Cortex of kidney (tissue), 1 donor: ENCODE measurements around the gene WWC2.
"Not testable (repeated sequence)": the region's sequence is repeated elsewhere in the genome, so short reads cannot be mapped to it uniquely, and the experiment has no call there.

Experiments
- DNase-seq: peaks from one replicate; lab custom pipeline; 2025; lab: John Stamatoyannopoulos, UW

The WWC2 gene

DNA sequence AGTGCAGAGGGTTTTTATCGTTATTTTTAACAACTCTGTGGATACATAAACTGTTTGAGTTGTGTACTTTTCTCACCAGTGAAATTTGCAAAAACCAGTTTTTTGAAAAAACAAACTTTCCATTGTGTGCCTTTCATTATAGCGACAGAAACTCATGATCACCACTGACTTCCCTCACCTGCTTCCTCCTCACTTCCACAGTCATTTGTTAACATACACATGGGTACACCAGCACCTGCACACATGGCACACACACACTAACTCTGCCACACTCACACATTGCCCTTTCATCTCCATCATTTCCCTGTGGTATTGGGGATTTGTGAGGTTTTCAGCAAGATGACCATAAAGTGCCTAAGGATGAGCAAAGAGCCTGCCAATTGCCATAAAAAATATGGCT lies 200.4 kb downstream of the WWC2 start:
- no peak for DNase-seq

DNA sequence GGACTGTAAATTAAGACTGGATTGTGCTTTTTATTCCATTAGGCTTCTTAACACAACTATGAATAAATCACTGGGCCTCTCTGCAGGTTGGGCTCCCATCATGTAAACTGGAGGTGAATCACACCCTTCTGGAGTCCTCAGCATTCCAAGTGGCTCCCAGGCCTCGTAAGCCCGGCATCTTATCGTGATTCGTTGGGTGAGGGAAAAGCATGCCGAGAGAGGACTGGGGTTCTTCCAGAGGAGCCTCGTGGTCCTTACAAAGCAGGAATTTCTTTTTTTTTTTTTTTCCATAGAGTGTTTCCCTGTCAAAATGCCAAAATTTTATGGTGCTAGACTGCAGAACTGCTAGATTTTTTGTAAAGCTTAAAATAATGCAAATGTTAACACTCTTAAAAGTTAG lies 201.0 kb downstream of the WWC2 start:
- no peak for DNase-seq

DNA sequence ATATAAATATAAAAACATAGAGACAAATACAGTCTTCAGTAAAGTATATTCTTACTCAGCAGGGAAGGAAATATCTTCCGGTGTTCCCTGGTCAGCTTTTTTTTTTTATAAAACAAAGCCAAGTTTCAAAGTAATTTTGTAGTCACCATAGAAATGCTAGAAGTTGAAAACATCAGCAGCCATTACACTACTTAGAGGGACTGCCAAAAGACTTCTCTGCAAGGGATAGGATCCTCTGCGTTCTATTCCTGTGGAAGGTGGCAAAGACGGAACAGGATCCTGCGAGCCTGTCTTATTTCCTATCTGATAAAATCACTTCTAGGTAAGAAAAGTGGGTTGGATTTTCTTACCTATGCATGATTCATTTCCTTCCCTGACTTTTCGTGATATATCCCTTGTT lies 201.6 kb downstream of the WWC2 start:
- DNase-seq, result no peak

DNA sequence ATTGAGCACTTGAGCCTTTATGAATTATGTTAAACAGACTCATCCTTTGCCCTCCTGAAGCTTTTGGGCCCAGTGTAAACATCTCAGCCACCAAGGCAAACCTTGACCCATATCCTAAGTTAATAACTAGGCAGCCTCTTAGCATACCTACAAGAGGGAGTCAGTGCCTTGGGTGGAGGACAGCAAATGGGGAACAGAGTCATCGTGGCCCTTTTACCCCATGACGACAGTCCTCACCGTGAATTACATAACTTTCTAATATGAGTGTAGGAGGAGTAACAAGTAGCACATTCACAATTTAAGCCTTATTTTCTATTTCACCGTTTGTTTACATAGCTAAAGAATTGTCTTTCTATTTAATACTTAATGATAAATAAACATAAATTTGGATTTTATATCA lies 204.2 kb downstream of the WWC2 start:
- no peak for DNase-seq

DNA sequence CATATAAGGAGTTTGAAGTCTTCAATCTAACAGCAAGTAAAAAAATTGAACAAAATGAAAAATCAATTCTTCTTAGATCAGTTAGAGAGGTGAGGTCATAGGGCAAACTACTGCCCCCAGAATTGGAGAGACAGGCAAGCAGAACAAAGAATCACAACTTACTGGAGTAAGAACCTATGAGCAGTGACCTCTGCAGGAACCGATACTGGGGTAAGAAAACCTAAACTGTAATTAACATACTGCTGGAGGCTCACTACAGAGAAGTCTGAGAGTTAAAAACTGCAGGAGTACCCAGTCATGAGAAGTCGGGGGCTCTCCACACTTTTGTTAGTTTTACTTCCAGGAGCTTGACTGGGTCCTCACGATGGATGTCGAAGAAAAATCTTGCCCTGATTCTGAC lies 205.0 kb downstream of the WWC2 start:
- DNase-seq, result no peak

DNA sequence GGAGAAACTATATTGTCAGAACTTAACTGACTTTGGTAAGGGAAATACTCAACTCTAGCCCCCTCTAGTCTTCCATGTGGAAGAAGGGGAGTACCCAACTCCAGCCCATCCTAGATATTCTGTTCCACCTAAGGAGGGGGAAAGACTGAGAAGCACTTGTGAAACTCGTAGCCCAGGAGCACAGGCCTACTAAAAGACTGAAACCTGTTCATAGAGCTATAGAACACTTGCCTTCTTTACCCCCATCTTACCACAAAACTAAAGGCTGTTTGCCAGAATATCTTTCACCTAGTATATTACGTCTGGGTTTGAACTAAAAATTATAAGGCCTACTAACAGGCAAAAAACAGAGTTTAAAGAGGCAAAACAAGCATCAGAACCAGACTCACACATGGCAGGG lies 205.5 kb downstream of the WWC2 start:
- DNase-seq, result no peak

DNA sequence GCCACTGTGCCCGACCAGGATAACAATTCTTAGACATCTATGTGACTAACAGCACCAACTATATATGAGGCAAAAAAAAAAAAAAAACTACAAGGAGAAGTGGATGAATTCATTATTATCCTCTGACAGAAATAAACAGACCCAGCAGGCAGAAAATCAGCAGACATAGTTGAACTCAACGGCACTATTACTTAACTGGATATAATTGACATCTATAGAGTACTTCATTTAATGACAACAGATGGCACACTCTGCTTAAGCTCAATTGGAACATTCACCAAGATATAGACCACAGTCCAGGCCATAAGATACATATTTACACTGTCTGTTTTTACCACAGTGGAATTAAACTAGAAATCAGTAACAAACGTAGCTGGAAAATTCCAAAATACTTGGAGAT lies 207.8 kb downstream of the WWC2 start:
- DNase-seq, result no peak

DNA sequence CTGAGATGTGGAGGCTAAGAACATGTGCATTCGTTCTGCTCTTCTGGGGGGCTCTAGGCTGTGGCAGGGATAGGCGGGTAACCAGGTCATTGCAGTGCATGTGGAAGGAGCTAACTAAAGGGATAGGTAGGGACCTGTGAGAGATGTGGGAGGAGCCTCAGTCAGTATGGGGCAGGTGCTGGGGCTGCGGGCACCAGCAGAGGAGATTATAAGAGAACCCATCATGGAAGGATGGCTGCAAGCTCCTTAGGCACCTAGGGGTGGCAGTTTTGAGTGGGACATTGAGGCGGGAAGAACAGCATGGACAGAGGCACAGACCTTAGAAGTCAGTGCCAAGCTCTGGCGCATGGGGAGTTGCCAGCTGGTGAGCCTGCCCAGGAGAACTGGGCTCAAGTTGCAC lies 213.8 kb downstream of the WWC2 start:
- DNase-seq, result no peak

DNA sequence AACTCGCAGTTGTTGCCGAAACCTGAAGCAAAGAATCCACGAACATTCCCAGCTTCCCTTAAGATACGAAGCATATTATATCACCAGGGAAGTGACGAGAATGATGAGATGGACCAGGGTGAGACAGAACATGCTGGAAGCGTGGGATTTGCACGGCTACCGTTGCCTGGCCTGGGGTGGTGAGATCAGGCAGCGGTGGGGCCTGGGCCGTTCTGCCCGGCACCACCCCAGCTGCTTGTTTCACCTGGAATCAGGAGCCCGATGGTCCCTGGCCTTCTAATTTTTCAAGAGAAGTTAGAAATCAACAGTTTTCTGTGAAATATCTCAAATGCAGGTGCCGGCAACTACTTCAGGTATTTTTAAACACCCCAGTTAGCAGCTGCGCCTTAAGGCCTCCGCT lies 215.3 kb downstream of the WWC2 start:
- no peak for DNase-seq

DNA sequence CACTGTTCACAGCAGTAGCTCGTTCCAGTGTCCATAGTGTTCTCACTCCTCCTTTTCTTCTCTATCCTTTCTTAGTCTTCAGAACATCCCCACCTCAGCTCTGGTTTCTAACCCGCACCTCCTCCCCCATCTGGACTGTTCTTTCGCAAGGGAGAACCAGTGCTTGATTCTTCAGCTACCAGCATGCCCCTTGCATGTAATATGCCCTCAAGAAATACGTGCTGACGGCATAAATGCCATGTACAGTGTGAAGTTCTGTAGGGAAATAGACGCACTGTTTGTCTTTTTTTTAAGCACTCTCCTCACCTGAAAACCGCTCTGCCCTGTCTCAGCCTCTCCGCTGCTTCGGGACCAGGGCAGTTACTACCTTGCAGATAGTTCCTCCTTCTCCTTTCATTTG lies 215.7 kb downstream of the WWC2 start:
- DNase-seq, result no peak

DNA sequence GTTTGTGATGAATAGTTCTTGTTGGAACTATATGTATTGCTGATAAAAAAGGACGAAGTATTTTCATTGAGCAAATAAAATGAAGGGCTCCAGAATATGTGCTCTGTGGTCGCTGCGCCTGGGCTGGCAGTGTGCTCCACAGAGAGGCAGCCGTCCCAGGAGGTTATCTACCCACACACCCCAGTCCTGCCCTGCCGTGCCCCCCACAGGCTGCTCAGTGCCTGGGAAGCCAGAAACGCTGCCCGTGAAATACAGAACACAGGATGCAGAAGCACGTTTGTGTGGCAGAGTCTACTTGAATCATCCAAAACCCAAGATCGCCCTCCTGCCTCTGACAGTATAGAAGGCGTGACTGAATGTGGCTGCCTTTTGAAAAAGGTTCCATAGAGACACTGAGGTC lies 219.6 kb downstream of the WWC2 start:
- no peak for DNase-seq

DNA sequence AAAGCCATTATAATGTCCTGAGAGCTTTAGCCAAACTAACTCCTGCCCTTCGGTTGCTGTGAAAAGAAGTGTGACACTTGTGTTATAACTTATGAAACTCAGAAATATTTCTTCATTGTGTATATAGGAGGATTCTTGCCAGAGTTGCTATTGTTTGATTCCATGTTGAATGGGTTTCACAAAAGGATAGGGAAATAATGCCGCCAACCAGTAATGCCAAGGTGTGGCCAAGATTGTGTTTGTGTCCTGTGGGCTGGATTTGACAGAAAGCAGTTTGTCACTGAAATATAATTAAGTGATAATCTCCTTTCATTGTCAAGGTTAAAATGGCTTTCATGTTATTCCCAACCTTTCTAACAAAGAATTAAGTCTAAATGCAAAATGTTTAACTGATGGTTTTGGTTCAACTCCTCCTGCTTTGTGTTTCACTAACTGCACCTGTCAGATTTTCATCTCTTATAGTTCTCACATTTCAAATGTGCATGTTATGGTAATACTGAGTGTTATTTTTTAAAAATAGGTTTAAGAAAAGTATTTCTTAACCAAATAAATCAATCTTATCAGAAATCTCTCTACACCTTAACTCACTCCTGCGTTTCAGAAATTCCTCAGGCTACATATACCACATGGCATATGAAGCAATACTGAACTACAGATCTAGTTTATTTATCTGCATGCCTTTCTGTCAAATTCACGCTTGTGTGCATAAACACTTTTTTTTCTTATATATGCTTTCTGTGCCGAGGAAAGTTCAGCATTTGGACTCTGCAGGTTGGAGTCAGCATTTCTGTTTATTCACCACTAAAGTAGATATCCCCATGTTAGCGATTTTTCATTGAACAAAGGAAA lies 221.4 kb downstream of the WWC2 start, which contains the start of gene CLDN22:
TSS of gene CLDN22 (minus strand) at position 66 of the 849 bp plus-strand sequence. CDS start at position 8, 58 bp downstream.
- DNase-seq, result no peak

DNA sequence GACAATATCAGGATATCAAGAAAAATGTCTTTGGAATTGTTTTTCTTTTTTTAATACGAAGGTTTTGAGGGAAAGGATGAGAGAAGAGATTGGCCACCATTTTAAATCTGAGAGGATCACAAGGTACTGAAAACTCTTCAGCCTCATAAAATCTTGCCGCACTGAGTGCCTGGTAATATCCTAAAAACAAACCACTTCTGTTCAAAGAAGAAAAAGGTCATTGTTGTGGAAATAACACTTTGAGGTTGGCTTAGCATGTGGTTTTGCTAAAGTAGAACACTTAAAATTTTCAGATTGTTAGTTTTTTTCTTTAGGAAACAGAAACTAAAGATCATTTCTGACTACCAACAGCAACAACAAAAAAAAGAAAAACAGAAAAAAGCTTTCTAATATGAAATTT lies 222.0 kb downstream of the WWC2 start:
- no peak for DNase-seq

DNA sequence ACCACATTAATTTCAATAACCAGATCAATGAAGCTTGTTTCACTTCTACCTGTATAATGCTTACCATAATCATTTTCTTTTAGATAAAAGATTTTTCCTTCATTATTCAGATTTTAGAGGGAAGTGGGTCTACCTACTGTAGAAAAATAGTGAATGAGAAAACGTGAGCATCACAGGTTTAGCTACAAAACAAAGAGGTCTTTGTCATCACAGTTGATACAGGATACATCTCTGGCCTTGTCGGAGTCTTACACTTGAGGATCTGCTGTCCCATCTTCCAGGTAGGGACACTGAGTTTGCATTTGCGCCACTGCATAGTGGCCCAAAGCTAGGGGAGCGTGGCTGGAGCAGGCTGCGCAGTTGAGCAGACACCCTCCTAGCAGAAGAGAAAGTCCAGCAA lies 222.5 kb downstream of the WWC2 start:
- DNase-seq, result no peak

DNA sequence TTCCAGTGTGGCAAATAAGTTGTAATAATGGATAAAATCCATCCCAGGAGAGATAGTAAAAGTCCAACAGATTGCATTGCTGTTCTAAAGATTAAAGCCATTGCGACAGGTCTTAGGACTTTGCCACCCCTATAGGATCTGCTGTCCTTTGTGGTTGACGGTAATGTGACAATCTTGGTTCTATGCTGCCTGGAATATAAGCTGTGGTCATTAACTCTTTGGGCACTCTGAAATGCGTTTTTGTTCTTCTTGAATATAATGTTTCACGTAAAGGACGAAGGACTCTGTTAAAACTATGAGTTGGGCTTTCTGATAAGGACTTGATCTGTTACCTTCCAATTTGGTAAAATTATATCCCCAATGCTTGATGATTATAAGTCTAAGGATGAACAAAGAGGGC lies 223.3 kb downstream of the WWC2 start, which contains the start of gene CLDN24:
TSS of gene CLDN24 (minus strand) at position 101 of the 400 bp plus-strand sequence. CDS start at position 101, 0 bp downstream.
- no peak for DNase-seq

DNA sequence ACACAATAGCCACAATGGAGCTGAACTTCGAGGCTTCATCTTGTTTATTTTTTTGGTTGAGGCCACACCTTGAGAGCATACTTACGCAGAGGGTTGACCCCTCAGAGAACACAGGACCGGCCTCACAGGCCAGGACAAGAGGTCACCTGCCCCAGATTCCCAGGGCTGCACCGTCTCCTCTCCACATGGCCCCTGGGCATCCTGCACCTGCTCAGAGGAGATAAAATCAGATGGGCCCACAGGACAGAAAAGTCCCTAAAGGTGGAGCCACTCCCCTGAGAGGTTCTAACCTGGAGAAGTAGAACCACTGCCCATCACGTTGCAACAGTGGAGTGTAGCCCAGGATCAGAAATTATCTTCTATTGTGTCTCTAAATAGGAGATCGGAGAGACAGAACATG lies 224.2 kb downstream of the WWC2 start:
- DNase-seq, result no peak

DNA sequence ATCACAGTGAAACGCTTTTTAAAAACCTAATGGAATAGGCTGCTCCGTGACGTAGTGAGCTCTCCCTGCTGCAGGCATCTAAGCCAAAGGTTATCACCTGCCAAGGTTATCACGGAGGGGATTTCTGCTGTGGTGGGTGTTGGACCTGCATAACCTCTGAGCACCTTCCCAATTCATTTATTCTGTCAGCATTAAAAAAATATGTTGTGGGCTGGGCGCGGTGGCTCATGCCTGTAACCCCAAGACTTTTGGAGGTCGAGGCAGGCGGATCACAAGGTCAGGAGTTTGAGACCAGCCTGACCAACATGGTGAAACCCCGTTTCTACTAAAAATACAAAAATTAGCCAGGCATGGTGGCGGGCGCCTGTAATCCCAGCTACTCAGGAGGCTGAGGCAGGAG lies 225.0 kb downstream of the WWC2 start:
- not testable (repeated sequence) for DNase-seq

DNA sequence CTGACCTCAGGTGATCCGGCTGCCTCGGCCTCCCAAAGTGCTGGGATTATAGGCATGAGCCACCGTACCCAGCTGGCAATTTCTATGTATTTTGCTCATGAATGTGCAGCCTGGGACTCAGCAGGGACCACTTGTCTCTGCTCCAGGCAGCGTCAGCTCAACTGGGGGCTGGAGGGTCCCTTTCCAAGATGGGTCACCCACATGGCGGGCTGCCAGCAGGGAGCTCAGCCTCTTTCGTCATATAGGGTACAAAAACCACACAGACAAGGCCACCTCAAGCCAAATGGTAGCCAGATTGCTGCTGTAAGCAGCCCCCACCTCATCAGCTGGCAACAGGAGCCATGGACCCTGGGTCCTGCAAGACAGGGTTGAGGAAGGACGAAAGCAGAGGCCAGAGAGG lies 225.6 kb downstream of the WWC2 start:
- no peak for DNase-seq

DNA sequence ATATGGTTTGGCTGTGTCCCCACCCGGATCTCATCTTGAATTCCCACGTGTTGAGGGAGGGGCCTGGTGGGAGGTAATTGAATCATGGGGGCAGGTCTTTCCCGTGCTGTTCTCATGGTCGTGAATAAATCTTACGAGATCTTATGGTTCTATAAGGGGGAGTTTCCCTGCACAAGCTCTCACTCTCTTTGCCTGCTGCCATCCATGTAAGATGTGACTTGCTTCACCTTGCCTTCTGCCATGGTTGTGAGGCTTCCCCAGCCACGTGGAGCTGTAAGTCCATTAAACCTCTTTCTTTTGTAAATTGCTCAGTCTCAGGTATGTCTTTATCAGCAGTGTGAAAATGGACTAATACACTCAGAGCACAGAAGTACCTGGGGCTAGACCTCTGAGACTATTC lies 227.3 kb downstream of the WWC2 start:
- DNase-seq, result not testable (repeated sequence)

DNA sequence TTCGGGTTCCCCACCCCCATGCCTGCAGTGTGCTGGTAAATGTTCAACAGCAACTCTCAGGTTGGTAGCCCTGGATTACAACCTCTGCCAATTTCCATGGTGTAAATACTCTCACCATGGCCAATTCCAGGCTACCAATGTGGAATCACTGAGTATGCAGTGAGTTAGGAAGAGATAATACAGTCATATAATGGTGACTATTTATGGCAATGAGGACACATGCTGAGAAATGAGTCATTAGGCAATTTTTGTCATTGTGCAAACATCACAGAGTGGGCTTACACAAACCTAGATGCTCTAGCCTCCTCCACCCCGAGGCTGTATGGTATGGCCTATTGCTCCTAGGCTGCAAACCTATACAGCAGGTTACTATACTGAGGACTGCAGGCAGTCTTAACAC lies 227.8 kb downstream of the WWC2 start:
- no peak for DNase-seq

DNA sequence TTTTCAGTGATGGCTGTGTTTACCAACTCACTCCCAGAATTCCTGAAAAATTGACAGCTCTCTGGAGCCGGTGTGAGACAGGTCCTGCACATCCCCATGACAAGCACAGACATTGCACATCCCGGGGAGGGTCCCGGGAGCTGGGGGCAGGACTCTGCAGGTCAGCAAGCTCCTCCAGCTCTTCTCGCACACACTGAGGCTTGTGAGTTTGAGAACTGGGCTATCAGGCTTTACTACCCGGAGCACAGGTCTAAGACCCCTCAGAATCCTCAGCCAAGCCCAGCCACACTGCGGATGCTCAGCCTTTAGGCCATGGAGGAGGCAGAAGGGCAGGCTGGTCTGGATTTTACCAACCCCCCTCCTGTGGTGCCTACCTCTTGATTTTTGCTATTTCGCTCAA lies 228.8 kb downstream of the WWC2 start:
- DNase-seq, result no peak

DNA sequence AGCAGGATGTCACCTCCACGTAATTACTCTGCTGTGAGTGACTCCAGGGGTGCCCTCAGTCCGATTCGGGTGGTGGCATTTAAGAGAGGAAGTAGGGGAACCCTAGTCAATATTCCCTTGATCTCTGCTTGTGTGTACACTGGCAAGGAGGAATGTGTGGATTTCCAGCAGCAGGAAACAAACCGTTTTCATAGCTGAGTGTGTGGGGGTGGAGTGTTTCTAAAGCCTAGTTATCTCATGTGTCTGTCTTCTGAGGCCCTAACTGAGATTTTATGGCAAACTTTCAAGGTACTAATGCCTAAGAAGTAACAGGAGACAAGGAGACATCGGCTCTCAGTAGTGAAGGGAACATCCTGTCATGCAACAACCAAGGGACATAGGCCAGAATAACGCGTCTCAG lies 229.8 kb downstream of the WWC2 start:
- no peak for DNase-seq

DNA sequence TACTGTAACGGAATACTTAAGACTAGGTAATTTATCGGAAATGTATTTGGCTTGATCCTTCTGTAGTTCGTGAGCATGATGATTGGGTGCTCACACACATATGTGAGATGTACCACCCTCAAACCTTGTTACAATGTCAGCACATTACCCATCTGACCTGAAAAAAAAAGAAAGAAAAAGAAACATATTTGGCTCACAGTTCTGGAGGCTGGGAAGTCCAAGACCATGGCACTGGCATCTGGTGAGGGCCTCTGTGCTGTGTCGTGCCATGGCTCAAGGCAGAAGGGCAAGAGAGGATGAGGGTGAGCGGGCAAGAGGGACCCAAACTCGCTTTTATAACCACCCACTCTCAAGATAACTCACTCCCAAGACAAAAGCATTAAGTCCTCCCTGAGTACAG lies 230.2 kb downstream of the WWC2 start:
- DNase-seq, result no peak
